Esophagus squamous epithelium (tissue), 4 donors: ENCODE results near the gene VAV3.

ENCODE experiments used
- POLR2A ChIP-seq, 4 donors: fragments of 450-650 bp; IDR thresholded peaks; one replicate each; pipeline ENCODE4 v1.6.1; 2017; ENCODE audit warnings: antibody characterized with exemption in 4 of 4, mild to moderate bottlenecking in 4 of 4, moderate library complexity in 3 of 4
- TF ChIP-seq, protein P1 (sequence below), 6 experiments: fragments of 450-650 bp in 4 of 6; fragments of 200-600 bp in 2 of 6; sonication (generic) in 2 of 6; IDR thresholded peaks; one replicate each; pipeline ENCODE4 v1.5.1; 2016 to 2019; ENCODE audit warnings: antibody characterized with exemption in 6 of 6, mild to moderate bottlenecking in 4 of 6, moderate library complexity in 4 of 6

DNA sequence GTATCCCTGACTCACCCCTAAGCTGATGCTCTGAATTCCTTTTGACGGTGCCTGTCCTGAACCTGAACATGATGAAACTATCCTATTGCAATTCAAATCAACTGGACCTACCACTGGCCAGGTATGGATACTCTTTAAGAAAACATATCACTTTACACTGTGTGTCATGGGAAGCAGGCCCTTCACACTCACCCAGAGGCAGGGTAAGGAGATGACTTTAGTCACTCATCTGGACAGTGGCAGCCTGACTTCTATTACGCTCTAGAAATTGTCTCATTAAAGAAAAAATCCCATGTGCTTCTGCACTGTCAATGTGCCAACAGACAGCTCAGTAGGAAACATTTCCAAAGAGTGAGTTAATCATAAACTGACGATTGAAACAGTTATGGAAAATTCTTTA is 94.3 kb downstream of the VAV3 start:
- TF ChIP-seq, protein P1, sequence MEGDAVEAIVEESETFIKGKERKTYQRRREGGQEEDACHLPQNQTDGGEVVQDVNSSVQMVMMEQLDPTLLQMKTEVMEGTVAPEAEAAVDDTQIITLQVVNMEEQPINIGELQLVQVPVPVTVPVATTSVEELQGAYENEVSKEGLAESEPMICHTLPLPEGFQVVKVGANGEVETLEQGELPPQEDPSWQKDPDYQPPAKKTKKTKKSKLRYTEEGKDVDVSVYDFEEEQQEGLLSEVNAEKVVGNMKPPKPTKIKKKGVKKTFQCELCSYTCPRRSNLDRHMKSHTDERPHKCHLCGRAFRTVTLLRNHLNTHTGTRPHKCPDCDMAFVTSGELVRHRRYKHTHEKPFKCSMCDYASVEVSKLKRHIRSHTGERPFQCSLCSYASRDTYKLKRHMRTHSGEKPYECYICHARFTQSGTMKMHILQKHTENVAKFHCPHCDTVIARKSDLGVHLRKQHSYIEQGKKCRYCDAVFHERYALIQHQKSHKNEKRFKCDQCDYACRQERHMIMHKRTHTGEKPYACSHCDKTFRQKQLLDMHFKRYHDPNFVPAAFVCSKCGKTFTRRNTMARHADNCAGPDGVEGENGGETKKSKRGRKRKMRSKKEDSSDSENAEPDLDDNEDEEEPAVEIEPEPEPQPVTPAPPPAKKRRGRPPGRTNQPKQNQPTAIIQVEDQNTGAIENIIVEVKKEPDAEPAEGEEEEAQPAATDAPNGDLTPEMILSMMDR (IDR thresholded peaks at IDR 0.05): no peak
- TF ChIP-seq POLR2A (IDR thresholded peaks at IDR 0.05): no peak
